HL-60/S4 (cell line): Measurements from ENCODE around the gene OSCAR.
"Not testable (repeated sequence)": the region's sequence is repeated elsewhere in the genome, so short reads cannot be mapped to it uniquely, and the experiment has no call there.

Experiments used
- in situ Hi-C: fragments of 300-500 bp; cut with MboI; formaldehyde crosslinking; loops from 2 replicates; pipeline ENCODE4 v1.14.3; 2022; ENCODE audit warnings: low sequenced_read_pairs

The OSCAR gene

GRCh38 chr19:54095859-54096616 lies 4.6 kb downstream of the OSCAR start:
- in situ Hi-C loops: not testable (repeated sequence)

GRCh38 chr19:54095136-54095858 lies 5.3 kb downstream of the OSCAR start:
- in situ Hi-C loops: no loop called here

GRCh38 chr19:54094426-54095000 lies 6.1 kb downstream of the OSCAR start:
- in situ Hi-C loops: no loop called here

GRCh38 chr19:54084410-54084809 lies 16.2 kb downstream of the OSCAR start:
- in situ Hi-C loops: no loop called here

GRCh38 chr19:54081032-54081431 lies 19.6 kb downstream of the OSCAR start, which contains the start of gene TARM1:
TSS of gene TARM1 (minus strand) at chr19:54081365. CDS start at chr19:54081340, 25 bp downstream.
- in situ Hi-C loops: no loop called here

- in situ Hi-C loops: no loop called here
Measured at GRCh38 chr19:54077334-54077733, 23.3 kb downstream of the OSCAR start.

- in situ Hi-C loops: no loop called here
Measured at GRCh38 chr19:54074851-54075250, 25.8 kb downstream of the OSCAR start.

GRCh38 chr19:54073829-54074228 lies 26.8 kb downstream of the OSCAR start:
- in situ Hi-C loops: no loop called here

- in situ Hi-C loops: no loop called here
Measured at GRCh38 chr19:54069470-54069869, 31.1 kb downstream of the OSCAR start.

- in situ Hi-C loops: no loop called here
Measured at GRCh38 chr19:54063350-54064116, 37.1 kb downstream of the OSCAR start, which contains the start of gene VSTM1. TSS of gene VSTM1 (minus strand) at chr19:54063897. CDS start at chr19:54063777, 120 bp downstream.

- in situ Hi-C loops: no loop called here
Measured at GRCh38 chr19:54062643-54063042, 38.0 kb downstream of the OSCAR start.

- in situ Hi-C loops: no loop called here
Measured at GRCh38 chr19:54047616-54048015, 53.0 kb downstream of the OSCAR start.

- in situ Hi-C loops: no loop called here
Measured at GRCh38 chr19:54045771-54046170, 54.8 kb downstream of the OSCAR start.
